ENCODE measurements around the gene LRPAP1. TPM values are rescaled to one million over a fixed set of nuclear protein-coding genes. Genes with fewer than 3 reads are reported as not detected.

The LRPAP1 gene
- total RNA-seq, 4 donors from 2014 or later: 65.0 to 131 (median 100) TPM

- H3K4me3 ChIP-seq: no peak overlapping the region
- H3K36me3 ChIP-seq: no peaks in the 10 kb centered on the region
- intact Hi-C loops (cut with DNase I; ENCODE audit: low total_unique reads) (no loop called here), in situ Hi-C loops (cut with MboI; ENCODE audit: low sequenced_read_pairs in 4 of 4) (loop anchor here in 1 of 4 donors (25.0 kb wide), 1 partner anchor 257 kb away; no protein-coding TSS in a partner anchor)
- H3K9me3 ChIP-seq: no peaks in the 10 kb centered on the region
- peak overlapping the region; percentile 41 to 98 (median 56) for H3K27ac ChIP-seq
- no peaks in the 10 kb centered on the region for H3K27me3 ChIP-seq
- DNase-seq: peak in 1 of 2 donors; percentile 51
- H3K4me1 ChIP-seq: peaks cover 17 to 61% of the 10 kb centered on the region in 2 donors
- TF ChIP-seq CTCF (IDR thresholded peaks at IDR 0.05 in 4 of 5, conservative IDR thresholded peaks at IDR 0.05 in 1 of 5) (no peak), POLR2A (IDR thresholded peaks at IDR 0.05) (no peak)
- ATAC-seq: no peak
Observed at GRCh38 chr4:3469386-3470243, 62.6 kb downstream of the LRPAP1 start.

GRCh38 chr4:3468804-3469203, 63.4 kb downstream of the LRPAP1 start:
- no peaks in the 10 kb centered on the region for H3K27me3 ChIP-seq
- TF ChIP-seq POLR2A (IDR thresholded peaks at IDR 0.05) (no peak), CTCF (IDR thresholded peaks at IDR 0.05 in 4 of 5, conservative IDR thresholded peaks at IDR 0.05 in 1 of 5) (no peak)
- no peaks in the 10 kb centered on the region for H3K9me3 ChIP-seq
- peaks cover 17 to 66% of the 10 kb centered on the region in 2 donors for H3K4me1 ChIP-seq
- no peak overlapping the region for H3K4me3 ChIP-seq
- ATAC-seq: no peak
- DNase-seq: no peak
- in situ Hi-C loops (cut with MboI; ENCODE audit: low sequenced_read_pairs in 4 of 4) (loop anchor here in 1 of 4 donors (25.0 kb wide), 1 partner anchor 257 kb away; no protein-coding TSS in a partner anchor), intact Hi-C loops (cut with DNase I; ENCODE audit: low total_unique reads) (no loop called here)
- peak overlapping the region in 2 of 4 donors; percentile 66 to 98 for H3K27ac ChIP-seq
- no peaks in the 10 kb centered on the region for H3K36me3 ChIP-seq

GRCh38 chr4:3468154-3468553, 64.1 kb downstream of the LRPAP1 start:
- DNase-seq: peak in 1 of 2 donors; percentile 14
- ATAC-seq: no peak
- peaks cover 17 to 62% of the 10 kb centered on the region in 2 donors for H3K4me1 ChIP-seq
- no peaks in the 10 kb centered on the region for H3K27me3 ChIP-seq
- no peak overlapping the region for H3K4me3 ChIP-seq
- TF ChIP-seq POLR2A (IDR thresholded peaks at IDR 0.05): no peak
- no peak for TF ChIP-seq CTCF (IDR thresholded peaks at IDR 0.05 in 4 of 5, conservative IDR thresholded peaks at IDR 0.05 in 1 of 5)
- H3K27ac ChIP-seq: peak overlapping the region in 2 of 4 donors; percentile 94 to 98
- no peaks in the 10 kb centered on the region for H3K36me3 ChIP-seq
- intact Hi-C loops (cut with DNase I; ENCODE audit: low total_unique reads): no loop called here
- in situ Hi-C loops (cut with MboI; ENCODE audit: low sequenced_read_pairs in 4 of 4): loop anchor here in 1 of 4 donors (25.0 kb wide), 1 partner anchor 256 kb away; no protein-coding TSS in a partner anchor
- no peaks in the 10 kb centered on the region for H3K9me3 ChIP-seq

- Histone ChIP-seq H3K4me3 (no peak overlapping the region), H3K27ac (peak overlapping the region; percentile 94 to 98 (median 94)), H3K27me3 (no peaks in the 10 kb centered on the region), H3K36me3 (no peaks in the 10 kb centered on the region), H3K9me3 (no peaks in the 10 kb centered on the region), H3K4me1 (peaks cover 21 to 59% of the 10 kb centered on the region in 2 donors)
- intact Hi-C loops (cut with DNase I; ENCODE audit: low total_unique reads) (no loop called here), in situ Hi-C loops (cut with MboI; ENCODE audit: low sequenced_read_pairs in 4 of 4) (loop anchor here in 1 of 4 donors (25.0 kb wide), 1 partner anchor 255 kb away; no protein-coding TSS in a partner anchor)
- DNase-seq (peak in 1 of 2 donors; percentile 43), ATAC-seq (no peak)
- TF ChIP-seq POLR2A (IDR thresholded peaks at IDR 0.05) (no peak), CTCF (IDR thresholded peaks at IDR 0.05 in 4 of 5, conservative IDR thresholded peaks at IDR 0.05 in 1 of 5) (no peak)
Observed at GRCh38 chr4:3467601-3468031, 64.6 kb downstream of the LRPAP1 start.
